Kidney capillary endothelial cell (primary cell): ENCODE data around the gene ASZ1.

Source experiments
- DNase-seq: peaks from one replicate; pipeline ENCODE4 v3.0.0-alpha.2; 2018; ENCODE audit warnings: low spot score

Gene ASZ1

GRCh38 chr7:117338020-117338419 lies 89.3 kb downstream of the ASZ1 start:
- no peak for DNase-seq

- no peak for DNase-seq
Measured at GRCh38 chr7:117333168-117333567, 94.1 kb downstream of the ASZ1 start.

- no peak for DNase-seq
Measured at GRCh38 chr7:117332031-117332430, 95.3 kb downstream of the ASZ1 start.

GRCh38 chr7:117325836-117326235 lies 101.5 kb downstream of the ASZ1 start:
- DNase-seq = no peak

- no peak for DNase-seq
Measured at GRCh38 chr7:117324960-117325359, 102.3 kb downstream of the ASZ1 start.

- DNase-seq = peak; percentile 21
Measured at GRCh38 chr7:117323851-117324711, 103.2 kb downstream of the ASZ1 start.

GRCh38 chr7:117323305-117323850 lies 103.9 kb downstream of the ASZ1 start:
- DNase-seq = peak; percentile 24

GRCh38 chr7:117322741-117323304 lies 104.5 kb downstream of the ASZ1 start, which contains the start of gene WNT2:
Gene WNT2 (minus strand): TSS chr7:117323058. CDS start chr7:117322989, 69 bp downstream.
- DNase-seq = no peak

- DNase-seq = no peak
Measured at GRCh38 chr7:117320523-117320922, 106.8 kb downstream of the ASZ1 start.

- no peak for DNase-seq
Measured at GRCh38 chr7:117319181-117319580, 108.1 kb downstream of the ASZ1 start.

- no peak for DNase-seq
Measured at GRCh38 chr7:117313582-117313981, 113.7 kb downstream of the ASZ1 start.
